MM.1S (cell line): Measurements from ENCODE around the gene CDKL5.

Experiments
- DNase-seq: peaks from one replicate; pipeline ENCODE4 v3.0.0-alpha.2; 2015
- H2AFZ ChIP-seq: fragments of 300-600 bp; sonication (generic); 2 replicates; pipeline ENCODE4 v1.6.0; 2016; ENCODE audit warnings: antibody characterized with exemption, low read length
- H3F3A ChIP-seq: fragments of 300-600 bp; sonication (generic); 2 replicates; pipeline ENCODE4 v1.6.1; 2016; ENCODE audit warnings: mild to moderate bottlenecking, antibody characterized with exemption, low read length, moderate library complexity, mixed read lengths; ENCODE audit not compliant: insufficient read depth
- H3K27ac ChIP-seq: fragments of 300-600 bp; sonication (generic); 2 replicates; pipeline ENCODE4 v1.5.1; 2016; ENCODE audit warnings: mild to moderate bottlenecking, low read length
- H3K27me3 ChIP-seq: fragments of 300-600 bp; sonication (generic); replicated peaks from 2 replicates; pipeline ENCODE4 v1.6.0; 2016; ENCODE audit warnings: low read length; ENCODE audit not compliant: insufficient read depth
- H3K36me3 ChIP-seq: fragments of 300-600 bp; sonication (generic); replicated peaks from 2 replicates; pipeline ENCODE4 v1.6.1; 2016; ENCODE audit warnings: mild to moderate bottlenecking, low read length, mixed read lengths; ENCODE audit not compliant: insufficient read depth
- H3K4me1 ChIP-seq: fragments of 300-600 bp; sonication (generic); 2 replicates; pipeline ENCODE4 v1.6.1; 2016; ENCODE audit warnings: low read length, mixed read lengths
- H3K4me2 ChIP-seq: fragments of 300-600 bp; sonication (generic); 2 replicates; pipeline ENCODE4 v1.6.0; 2016; ENCODE audit warnings: low read depth, low read length
- H3K4me3 ChIP-seq: fragments of 300-600 bp; sonication (generic); 2 replicates; pipeline ENCODE4 v1.5.1; 2016; ENCODE audit warnings: low read length, mixed read lengths
- H3K79me2 ChIP-seq: fragments of 300-600 bp; sonication (generic); 2 replicates; pipeline ENCODE4 v1.6.1; 2016; ENCODE audit warnings: mixed run types, low read length, mixed read lengths
- H3K9ac ChIP-seq: fragments of 300-600 bp; sonication (generic); 2 replicates; pipeline ENCODE4 v1.6.1; 2016; ENCODE audit warnings: low read length, mixed read lengths
- H3K9me2 ChIP-seq: fragments of 300-600 bp; sonication (generic); replicated peaks from 2 replicates; pipeline ENCODE4 v1.6.1; 2016; ENCODE audit warnings: mild to moderate bottlenecking, low read length, mixed read lengths; ENCODE audit not compliant: insufficient read depth
- H3K9me3 ChIP-seq: fragments of 300-600 bp; sonication (generic); replicated peaks from 2 replicates; pipeline ENCODE4 v1.6.1; 2016; ENCODE audit warnings: mild to moderate bottlenecking, low read length, mixed read lengths; ENCODE audit not compliant: insufficient read depth
- H4K20me1 ChIP-seq: fragments of 300-600 bp; sonication (generic); 2 replicates; pipeline ENCODE4 v1.6.1; 2016; ENCODE audit warnings: mild to moderate bottlenecking, low read length, moderate library complexity, mixed read lengths; ENCODE audit not compliant: insufficient read depth
- CTCF ChIP-seq: fragments of 300-600 bp; sonication (generic); IDR thresholded peaks from 2 replicates; pipeline ENCODE4 v1.5.1; 2016; ENCODE audit warnings: antibody characterized with exemption, low read length, mixed read lengths
- EZH2 ChIP-seq: fragments of 300-600 bp; sonication (generic); optimal IDR thresholded peaks from 2 replicates; pipeline ENCODE3; 2017; ENCODE audit warnings: low read depth, mild to moderate bottlenecking, antibody characterized with exemption, low read length, mixed read lengths
- EZH2phosphoT487 ChIP-seq: fragments of 300-600 bp; sonication (generic); IDR thresholded peaks from 2 replicates; pipeline ENCODE4 v1.6.1; 2018; ENCODE audit warnings: antibody characterized with exemption, low read length

CDKL5 gene

GRCh38 chrX:18464499-18464898 is 39.1 kb downstream of the CDKL5 start:
- Histone ChIP-seq H3K4me3 (no peak overlapping the region), H4K20me1 (no peaks in the 10 kb centered on the region), H3K4me2 (no peak overlapping the region), H3F3A (no peaks in the 10 kb centered on the region), H2AFZ (no peak overlapping the region), H3K4me1 (no peaks in the 10 kb centered on the region), H3K9me2 (no peaks in the 10 kb centered on the region), H3K79me2 (no peaks in the 10 kb centered on the region), H3K36me3 (no peaks in the 10 kb centered on the region), H3K27ac (no peak overlapping the region), H3K27me3 (no peaks in the 10 kb centered on the region), H3K9me3 (no peaks in the 10 kb centered on the region), H3K9ac (no peak overlapping the region)
- DNase-seq: no peak
- TF ChIP-seq EZH2 (no peak), EZH2phosphoT487 (no peak), CTCF (no peak)

- H3K9me2 ChIP-seq: no peaks in the 10 kb centered on the region
Observed at GRCh38 chrX:18465051-18465450, 39.6 kb downstream of the CDKL5 start.

GRCh38 chrX:18468599-18468998 is 43.2 kb downstream of the CDKL5 start:
- H3K79me2 ChIP-seq: no peaks in the 10 kb centered on the region
- H2AFZ ChIP-seq: no peak overlapping the region
- no peak for DNase-seq
- H3K4me3 ChIP-seq: no peak overlapping the region
- H4K20me1 ChIP-seq: no peaks in the 10 kb centered on the region
- no peaks in the 10 kb centered on the region for H3K9me3 ChIP-seq
- H3K4me1 ChIP-seq: no peaks in the 10 kb centered on the region
- no peaks in the 10 kb centered on the region for H3K9me2 ChIP-seq
- H3K27ac ChIP-seq: no peak overlapping the region
- H3K27me3 ChIP-seq: no peaks in the 10 kb centered on the region
- no peak overlapping the region for H3K9ac ChIP-seq
- H3K4me2 ChIP-seq: no peak overlapping the region
- no peaks in the 10 kb centered on the region for H3F3A ChIP-seq
- H3K36me3 ChIP-seq: no peaks in the 10 kb centered on the region
- TF ChIP-seq CTCF (no peak), EZH2phosphoT487 (no peak), EZH2 (no peak)

More at GRCh38 chrX:18465051-18465450, 39.6 kb downstream of the CDKL5 start:
- no peak for DNase-seq
- TF ChIP-seq CTCF (no peak), EZH2 (no peak), EZH2phosphoT487 (no peak)
- H3K36me3 ChIP-seq: no peaks in the 10 kb centered on the region
- H3K79me2 ChIP-seq: no peaks in the 10 kb centered on the region
- H3K4me2 ChIP-seq: no peak overlapping the region
- H4K20me1 ChIP-seq: no peaks in the 10 kb centered on the region
- H3K4me3 ChIP-seq: no peak overlapping the region
- H2AFZ ChIP-seq: no peak overlapping the region
- no peaks in the 10 kb centered on the region for H3K4me1 ChIP-seq
- no peaks in the 10 kb centered on the region for H3F3A ChIP-seq
- H3K9ac ChIP-seq: no peak overlapping the region
- H3K27ac ChIP-seq: no peak overlapping the region
- no peaks in the 10 kb centered on the region for H3K27me3 ChIP-seq
- no peaks in the 10 kb centered on the region for H3K9me3 ChIP-seq
